NCI-H510A treated with DMSO at 0.1 percent for 48 hours (cell line): ENCODE measurements around the gene ADA.
A peak's percentile ranks its signal among the peaks of the same experiment; 100 is the strongest.

Source experiments
- DNase-seq: peaks from one replicate; lab custom pipeline; 2025; lab: John Stamatoyannopoulos, UW

Gene ADA

DNA sequence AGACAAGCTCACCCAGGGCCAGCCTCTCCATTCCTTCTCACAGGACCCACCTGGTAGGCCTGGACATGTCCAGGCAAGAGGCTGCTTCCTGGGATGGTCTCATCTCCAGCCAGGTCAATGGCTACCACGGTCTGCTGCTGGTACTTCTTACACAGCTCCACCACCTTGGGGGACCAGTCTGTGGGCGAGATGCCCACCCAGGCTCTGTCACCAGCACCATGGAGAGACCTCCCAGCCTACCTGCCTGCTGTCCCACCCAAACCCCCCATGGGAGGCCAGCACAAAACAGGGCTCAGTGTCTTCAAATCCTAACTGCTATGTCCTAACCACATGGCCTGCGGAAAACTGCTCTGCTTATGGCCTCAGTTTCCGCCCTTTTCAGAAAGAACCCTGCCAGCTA is 27.3 kb downstream of the ADA start:
- no peak for DNase-seq

GRCh38 chr20:44622501-44623270 is 28.8 kb downstream of the ADA start:
- no peak for DNase-seq

- no peak for DNase-seq
Observed at GRCh38 chr20:44621939-44622338, 29.6 kb downstream of the ADA start.

GRCh38 chr20:44621325-44621724 is 30.2 kb downstream of the ADA start:
- DNase-seq: no peak

DNA sequence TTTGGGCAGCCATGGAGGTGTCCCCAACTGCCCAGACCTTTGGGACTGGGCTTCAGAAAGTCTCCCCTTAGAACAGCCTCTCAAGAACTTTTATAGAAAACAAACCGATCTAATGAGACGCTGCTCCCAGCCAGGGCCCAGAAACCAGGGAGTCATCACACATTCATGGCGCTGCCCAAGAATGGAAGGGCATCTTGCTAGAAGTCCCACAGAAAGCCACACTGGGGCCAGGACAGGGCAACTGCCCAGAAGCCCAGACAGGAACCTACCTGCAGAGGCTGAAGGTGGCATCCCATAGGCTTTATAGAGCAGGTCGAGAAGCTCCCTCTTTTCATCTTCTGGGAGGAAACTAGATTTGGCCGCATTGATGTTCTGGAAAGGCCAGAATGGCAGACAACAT is 31.5 kb downstream of the ADA start:
- no peak for DNase-seq

DNA sequence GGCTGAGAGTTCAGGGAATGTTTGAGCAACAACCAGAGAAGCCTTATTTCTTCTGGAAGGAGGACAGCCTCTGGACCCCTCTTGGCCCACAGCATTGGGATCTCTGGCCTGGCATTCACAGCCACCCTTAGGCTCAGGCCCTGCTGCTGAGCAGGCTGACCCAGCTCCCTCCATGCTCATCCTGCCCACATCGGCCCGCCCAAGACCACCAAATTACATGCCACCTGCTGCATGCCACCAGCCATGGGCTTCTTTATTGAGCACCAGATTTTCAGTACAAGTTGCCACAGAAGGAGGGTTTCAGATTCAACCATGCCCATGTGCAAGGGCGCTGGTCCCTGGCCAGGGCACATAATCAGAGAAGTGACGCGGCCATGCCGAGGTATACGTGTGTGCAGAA is 32.2 kb downstream of the ADA start:
- no peak for DNase-seq

DNA sequence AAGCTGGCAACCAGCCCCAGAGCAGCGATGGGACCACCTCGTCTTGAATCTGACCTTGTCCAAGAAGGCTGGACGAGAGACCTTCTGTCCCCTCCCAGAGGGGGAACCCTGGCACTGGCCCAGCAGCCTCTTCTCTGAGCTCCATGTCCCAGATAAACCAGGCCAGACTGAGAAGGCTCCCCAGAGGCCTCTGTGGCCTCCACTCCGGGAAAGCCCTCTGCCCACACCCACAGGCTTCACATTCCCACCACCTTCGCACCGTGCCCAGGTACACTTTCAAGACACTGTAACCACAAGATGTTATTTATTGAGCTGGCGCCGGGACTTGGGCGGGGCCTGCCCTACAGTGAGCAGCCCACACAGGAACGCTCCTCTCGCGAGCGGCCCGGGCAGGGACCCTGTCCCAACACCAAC is 33.2 kb downstream of the ADA start:
- DNase-seq: no peak

GRCh38 chr20:44616604-44616964 is 34.9 kb downstream of the ADA start:
- DNase-seq: no peak

- no peak for DNase-seq
Observed at GRCh38 chr20:44615876-44616603, 35.5 kb downstream of the ADA start.

- DNase-seq: no peak
Observed at GRCh38 chr20:44615169-44615791, 36.2 kb downstream of the ADA start.

GRCh38 chr20:44614525-44614924 is 37.0 kb downstream of the ADA start:
- DNase-seq: no peak

DNA sequence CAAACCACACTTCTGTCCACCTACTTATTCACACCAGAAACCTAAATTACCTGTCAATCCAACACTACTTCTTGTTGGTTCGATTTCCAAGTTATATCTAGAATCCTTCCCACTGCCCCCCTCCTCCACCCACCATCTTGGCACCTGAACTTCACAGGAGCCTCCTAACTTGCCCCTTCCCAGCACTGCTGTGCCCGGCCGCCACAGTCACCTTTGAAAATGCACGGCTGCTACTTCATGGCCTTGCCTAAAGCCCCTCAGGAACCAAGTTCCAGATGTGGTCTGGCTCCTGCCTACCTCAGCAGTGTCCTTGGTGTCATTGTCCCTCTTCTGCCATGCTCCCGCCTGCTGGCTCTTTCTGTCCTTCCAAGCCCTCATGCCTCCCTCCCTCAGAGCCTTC is 37.9 kb downstream of the ADA start:
- DNase-seq: no peak

DNA sequence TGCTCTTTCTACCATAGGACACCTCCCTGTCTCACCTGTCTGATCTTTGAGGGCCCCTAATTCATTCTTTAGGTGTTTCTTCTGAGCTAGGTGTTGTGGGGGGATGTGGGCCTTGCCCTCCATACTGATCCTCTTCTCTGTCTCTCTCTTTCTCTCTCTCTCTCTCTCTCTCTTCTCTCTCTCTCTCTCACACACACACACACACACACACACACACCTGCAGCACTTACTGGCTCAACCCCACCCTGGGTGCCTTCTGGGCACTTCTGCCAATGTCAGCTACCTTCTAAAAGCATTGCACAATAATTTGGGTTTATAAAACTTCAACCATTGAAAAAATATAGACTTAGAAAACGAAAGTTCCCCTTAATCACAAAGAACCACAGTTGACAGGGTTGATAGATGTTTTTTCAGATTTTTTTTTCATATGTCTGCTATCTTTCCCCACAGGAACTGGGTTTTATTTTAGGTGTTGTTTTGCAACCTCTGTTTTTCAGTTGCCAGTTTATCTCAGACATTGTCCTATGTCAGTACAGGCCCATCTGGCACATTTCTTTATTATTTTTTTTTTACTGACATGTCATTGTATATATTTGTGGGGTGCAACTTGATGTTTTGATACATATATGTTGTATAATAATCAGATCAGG is 41.1 kb downstream of the ADA start:
- no peak for DNase-seq

DNA sequence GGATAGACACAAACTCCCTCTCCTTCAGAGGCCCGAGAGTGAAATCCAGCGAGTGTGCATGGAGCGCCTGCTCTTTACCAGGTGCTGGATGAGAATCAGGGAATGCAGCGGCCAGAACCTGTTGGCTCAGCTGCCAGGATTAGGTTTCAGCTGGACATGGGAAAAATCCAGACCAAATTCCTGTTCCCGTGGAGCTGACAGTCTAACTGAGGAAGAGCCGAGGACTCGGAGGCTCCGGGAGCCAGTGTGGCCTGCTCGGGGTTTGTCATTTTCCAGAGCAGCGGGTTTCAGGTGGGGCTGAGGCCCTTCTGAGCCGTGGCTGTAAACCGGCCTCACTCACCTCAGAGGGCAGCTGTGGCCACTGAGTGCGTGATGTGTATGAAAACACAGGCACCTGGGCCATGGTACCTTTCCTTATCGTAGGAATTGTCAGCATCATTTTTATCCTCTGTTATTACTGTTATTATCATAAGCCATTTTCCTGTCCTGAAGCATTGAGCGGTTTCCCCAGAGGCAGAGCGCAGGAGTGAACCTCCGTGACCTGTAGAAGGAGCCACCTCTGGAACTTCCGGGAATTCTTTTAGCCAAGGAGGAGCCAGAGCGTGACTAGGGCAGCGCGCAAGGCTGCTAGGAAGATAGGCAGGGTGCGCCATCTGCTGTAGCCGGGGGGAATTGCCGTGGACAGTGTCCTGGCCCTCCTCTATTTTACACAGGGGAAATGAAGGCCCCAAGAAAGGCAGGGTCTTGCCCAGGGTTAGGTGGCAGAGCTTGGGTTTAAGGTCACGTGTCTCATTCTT is 41.8 kb downstream of the ADA start:
- peak; percentile 86 for DNase-seq

GRCh38 chr20:44609006-44609515 is 42.4 kb downstream of the ADA start:
- no peak for DNase-seq

GRCh38 chr20:44606725-44607441 is 44.6 kb downstream of the ADA start:
- DNase-seq: no peak

DNA sequence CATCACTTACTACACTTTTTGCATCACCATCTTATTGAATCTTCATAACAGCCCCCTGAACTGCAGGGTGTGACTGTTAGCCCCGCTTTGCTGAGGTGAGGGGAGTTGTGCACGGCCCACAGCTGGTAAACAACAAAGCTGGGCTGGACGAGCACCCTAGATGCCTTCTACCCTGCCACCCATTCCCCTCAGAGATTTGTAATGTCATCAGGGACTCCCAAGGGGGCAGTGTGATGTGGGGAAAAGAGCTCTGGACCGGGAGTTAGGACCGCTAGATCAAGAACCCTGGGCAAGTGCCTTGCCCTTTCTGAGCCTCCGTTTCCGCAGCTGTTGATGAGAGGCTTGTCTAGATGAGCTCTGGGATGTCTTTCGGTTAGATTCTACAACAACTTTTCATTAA is 48.2 kb downstream of the ADA start:
- no peak for DNase-seq

DNA sequence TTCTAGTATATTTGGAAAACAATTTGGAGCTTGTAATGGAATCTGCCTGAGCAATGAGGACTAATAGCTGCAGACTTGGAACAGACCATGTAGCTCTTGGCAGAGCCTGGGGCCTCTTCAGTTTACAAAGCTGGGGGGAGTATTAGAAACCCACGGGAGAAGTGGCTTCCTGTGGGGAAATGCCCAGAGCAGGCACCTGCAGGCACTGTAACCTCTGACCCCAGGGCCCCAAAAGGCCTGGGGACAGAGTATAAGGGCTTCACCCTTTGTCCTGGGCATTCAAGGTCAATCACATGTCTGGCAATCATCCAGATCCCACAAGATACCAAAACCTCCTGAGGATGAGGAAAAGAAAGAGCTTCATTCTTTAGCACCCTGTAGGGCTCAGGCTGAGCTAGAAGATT is 49.7 kb downstream of the ADA start:
- DNase-seq: no peak

DNA sequence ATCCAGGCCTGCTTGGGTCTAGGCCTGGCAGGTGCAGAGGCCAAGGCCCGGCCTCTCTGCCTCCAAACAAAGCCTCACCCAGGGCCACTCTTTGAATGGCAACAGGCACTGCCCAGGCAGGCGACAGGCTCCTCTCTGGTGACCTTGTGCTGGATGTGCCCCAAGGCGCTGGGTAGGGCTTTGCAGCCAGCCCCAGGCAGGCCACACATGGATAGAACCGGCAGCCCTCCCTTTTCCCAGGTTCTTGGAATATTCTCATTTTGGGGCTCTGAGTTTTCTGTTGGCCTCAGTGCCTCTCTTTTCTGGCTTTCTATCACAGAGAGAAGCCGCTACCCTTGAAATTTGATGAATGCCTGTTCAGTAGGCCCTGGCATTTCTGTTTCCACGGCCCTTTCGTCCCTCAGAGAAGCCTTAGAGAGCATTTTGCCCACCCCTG is 50.2 kb downstream of the ADA start:
- DNase-seq: no peak

DNA sequence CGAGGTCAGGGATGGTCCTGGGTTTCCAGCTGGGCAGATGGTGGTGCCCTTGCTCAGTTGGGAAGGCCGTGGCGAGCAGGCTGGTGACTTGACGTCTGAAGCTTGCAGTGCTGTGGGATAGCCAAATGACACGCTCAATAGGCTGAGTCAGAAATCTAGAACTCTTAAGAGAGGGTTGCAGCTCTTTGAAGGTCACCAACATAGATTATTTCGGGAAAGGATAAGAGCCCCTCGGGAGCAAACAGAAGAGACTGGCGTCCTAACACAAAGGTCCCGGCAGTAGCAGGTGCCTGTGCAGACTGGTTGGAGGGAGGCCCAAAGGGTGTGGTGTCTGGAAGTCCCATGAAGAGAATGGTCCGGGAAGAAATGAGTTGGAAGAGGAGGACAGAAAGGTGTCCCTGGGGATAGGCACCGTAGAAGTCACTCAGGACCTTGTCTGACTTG is 50.7 kb downstream of the ADA start:
- no peak for DNase-seq

DNA sequence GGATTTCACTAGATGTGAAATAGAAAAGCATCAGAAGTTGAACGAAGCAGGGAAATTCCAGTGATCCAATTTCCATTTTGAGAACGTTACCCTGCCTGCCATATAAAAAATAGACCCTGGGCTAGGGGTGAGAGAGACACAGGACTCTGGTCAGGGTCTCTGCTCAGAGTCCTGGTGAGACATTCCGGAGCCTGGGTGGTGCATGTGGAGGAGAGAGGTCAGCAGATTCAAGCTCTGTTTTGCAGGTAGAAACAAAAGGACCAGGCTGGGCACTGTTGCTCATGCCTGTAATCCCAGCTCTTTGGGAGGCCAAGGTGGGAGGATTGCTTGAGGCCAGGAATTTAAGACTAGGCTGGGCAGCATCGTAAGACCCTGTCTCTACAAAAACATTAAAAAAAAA is 51.2 kb downstream of the ADA start:
- DNase-seq: no peak
